ENCODE measurements around the gene POMT1. TPM values are rescaled to one million over a fixed set of nuclear protein-coding genes. Genes with fewer than 3 reads are reported as not detected.

The POMT1 gene
- total and polyA plus RNA-seq, 4 donors = 11.9 to 28.3 (median 23.1) TPM

- Histone ChIP-seq H3K4me1 (ENCODE audit: control insufficient read depth in 5 of 5, insufficient read depth in 5 of 5, low read length in 5 of 5) (peaks cover 0 to 4% (median 0%) of the 10 kb centered on the region in 5 donors), H3K4me3 (no peak overlapping the region), H3K9ac (ENCODE audit: insufficient read depth in 1 of 2, low read length in 2 of 2) (no peak overlapping the region), H3K9me3 (ENCODE audit: control insufficient read depth in 4 of 4, insufficient read depth in 3 of 4, low read length in 3 of 4) (peaks cover 0 to 5% (median 0%) of the 10 kb centered on the region in 4 donors), H3K27ac (ENCODE audit: low read depth in 1 of 2, low read length in 1 of 2) (no peak overlapping the region), H3K27me3 (ENCODE audit: control insufficient read depth in 3 of 3, insufficient read depth in 3 of 3, low read length in 2 of 3) (peaks cover 0 to 14% (median 13%) of the 10 kb centered on the region in 3 donors), H3K36me3 (ENCODE audit: control insufficient read depth in 4 of 4, insufficient read depth in 4 of 4, low read length in 4 of 4) (peaks cover 0 to 3% (median 0%) of the 10 kb centered on the region in 4 donors)
- ATAC-seq (ENCODE audit: insufficient read depth, low FRiP score) (no peak), DNase-seq (no peak)
- TF ChIP-seq CTCF (IDR thresholded peaks at IDR 0.05; ENCODE audit: control extremely low read depth, extremely low read depth) = no peak
- 93 to 94% methylated on average over 25 of the region's 25 CpGs for WGBS, 2 donors
These were observed 55.3 kb downstream of the POMT1 start for GRCh38 chr9:131557855-131558548.

- H3K9ac ChIP-seq (ENCODE audit: insufficient read depth in 1 of 2, low read length in 2 of 2) = no peak overlapping the region
- no peak for TF ChIP-seq CTCF (IDR thresholded peaks at IDR 0.05; ENCODE audit: control extremely low read depth, extremely low read depth)
- DNase-seq (no peak), ATAC-seq (ENCODE audit: insufficient read depth, low FRiP score) (no peak)
- peaks cover 0 to 3% (median 0%) of the 10 kb centered on the region in 4 donors for H3K36me3 ChIP-seq (ENCODE audit: control insufficient read depth in 4 of 4, insufficient read depth in 4 of 4, low read length in 4 of 4)
- no peak overlapping the region for H3K4me3 ChIP-seq
- peaks cover 0 to 2% (median 0%) of the 10 kb centered on the region in 5 donors for H3K4me1 ChIP-seq (ENCODE audit: control insufficient read depth in 5 of 5, insufficient read depth in 5 of 5, low read length in 5 of 5)
- WGBS, 2 donors = 61 to 71% methylated on average over 1 of the region's 1 CpG
- peaks cover 0 to 8% (median 4%) of the 10 kb centered on the region in 3 donors for H3K27me3 ChIP-seq (ENCODE audit: control insufficient read depth in 3 of 3, insufficient read depth in 3 of 3, low read length in 2 of 3)
- peaks cover 0 to 5% (median 0%) of the 10 kb centered on the region in 4 donors for H3K9me3 ChIP-seq (ENCODE audit: control insufficient read depth in 4 of 4, insufficient read depth in 3 of 4, low read length in 3 of 4)
- no peak overlapping the region for H3K27ac ChIP-seq (ENCODE audit: low read depth in 1 of 2, low read length in 1 of 2)
These were observed 56.8 kb downstream of the POMT1 start for GRCh38 chr9:131559421-131560000.

DNA sequence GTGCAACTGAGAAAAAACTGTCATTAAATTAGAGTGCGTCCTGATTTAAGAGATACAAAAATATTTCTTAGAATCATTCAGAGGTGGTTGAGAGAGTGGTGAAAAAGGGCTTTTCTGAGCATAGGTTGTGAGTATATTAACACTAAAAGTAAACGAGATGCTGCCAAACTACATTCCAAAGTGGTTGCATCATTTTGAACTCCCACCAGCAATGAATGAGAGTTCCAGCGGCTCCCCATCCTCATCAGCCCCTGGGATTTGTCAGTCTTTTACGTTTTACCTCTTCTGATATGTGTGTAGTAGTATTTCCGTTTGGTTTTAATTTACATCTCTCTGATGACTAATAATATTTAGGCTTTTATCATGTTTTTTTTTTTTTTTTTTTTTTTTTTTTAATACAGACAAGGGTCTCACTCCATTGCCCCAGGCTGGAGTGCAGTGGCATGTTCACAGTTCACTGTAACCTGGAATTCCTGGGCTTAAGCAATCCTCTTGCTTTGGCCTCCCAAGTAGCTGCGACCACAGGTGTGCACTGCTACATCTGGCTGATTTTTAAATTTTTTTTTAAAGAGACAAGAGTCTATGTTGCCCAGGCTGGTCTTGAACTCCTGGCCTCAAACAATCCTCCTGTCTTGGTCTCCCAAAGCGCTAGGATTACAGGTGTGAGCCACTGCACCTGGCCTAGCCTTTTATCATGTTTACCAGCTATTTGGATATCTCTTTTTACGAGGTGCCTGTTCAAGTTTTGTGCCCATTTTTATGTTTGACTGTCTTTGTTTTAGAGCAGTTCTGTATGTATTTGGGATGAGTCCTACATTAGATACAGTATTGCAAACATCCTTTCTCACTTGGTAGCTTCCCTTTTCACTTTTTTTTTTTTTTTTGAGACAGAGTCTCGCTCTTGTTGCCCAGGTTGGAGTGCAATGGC is 59.6 kb downstream of the POMT1 start:
- H3K4me1 ChIP-seq (ENCODE audit: control insufficient read depth in 5 of 5, insufficient read depth in 5 of 5, low read length in 5 of 5) = peaks cover 0 to 2% (median 0%) of the 10 kb centered on the region in 5 donors
- peaks cover 0 to 5% (median 0%) of the 10 kb centered on the region in 4 donors for H3K9me3 ChIP-seq (ENCODE audit: control insufficient read depth in 4 of 4, insufficient read depth in 3 of 4, low read length in 3 of 4)
- ATAC-seq (ENCODE audit: insufficient read depth, low FRiP score) = no peak
- no peaks in the 10 kb centered on the region for H3K27me3 ChIP-seq (ENCODE audit: control insufficient read depth in 3 of 3, insufficient read depth in 3 of 3, low read length in 2 of 3)
- TF ChIP-seq CTCF (IDR thresholded peaks at IDR 0.05; ENCODE audit: control extremely low read depth, extremely low read depth) = no peak
- WGBS, 2 donors = 66 to 76% methylated on average over 9 of the region's 9 CpGs
- H3K36me3 ChIP-seq (ENCODE audit: control insufficient read depth in 4 of 4, insufficient read depth in 4 of 4, low read length in 4 of 4) = no peaks in the 10 kb centered on the region
- H3K27ac ChIP-seq (ENCODE audit: low read depth in 1 of 2, low read length in 1 of 2) = no peak overlapping the region
- H3K4me3 ChIP-seq = no peak overlapping the region
- no peak overlapping the region for H3K9ac ChIP-seq (ENCODE audit: insufficient read depth in 1 of 2, low read length in 2 of 2)
- DNase-seq = peak in 2 of 3 donors; percentile 32 to 63
